Esophagus muscularis mucosa (tissue), 4 donors: Measurements from ENCODE around the gene ERBB4. TPM values are rescaled to one million over a fixed set of nuclear protein-coding genes. Genes with fewer than 3 reads are reported as not detected.

Experiments
- DNase-seq: peaks from one replicate; pipeline ENCODE4 v3.0.0-alpha.2; 2017; ENCODE audit errors: extremely low spot score
- H3K27ac ChIP-seq, 4 donors: fragments of 200-600 bp; sonication (generic); replicated peaks in 1 of 4; 1 replicate in 3 of 4; 2 replicates in 1 of 4; pipeline ENCODE4 v1.5.1; 2016 to 2019; ENCODE audit warnings: mild to moderate bottlenecking in 1 of 4
- H3K27me3 ChIP-seq, 4 donors: fragments of 200-600 bp; sonication (generic); one replicate each; pipeline versions ENCODE4 v1.5.1 to v1.6.0; 2016 to 2019
- H3K36me3 ChIP-seq, 4 donors: fragments of 200-600 bp; sonication (generic); one replicate each; pipeline ENCODE4 v1.5.1; 2016 to 2019
- H3K4me1 ChIP-seq, 4 donors: fragments of 200-600 bp; sonication (generic); one replicate each; pipeline ENCODE4 v1.5.1; 2016 to 2019
- H3K4me3 ChIP-seq, 4 donors: fragments of 200-600 bp; sonication (generic); 1 replicate in 2 of 4; 2 replicates in 2 of 4; pipeline ENCODE4 v1.5.1; 2016 to 2019; ENCODE audit warnings: mild to moderate bottlenecking in 4 of 4, moderate library complexity in 1 of 4
- H3K9me3 ChIP-seq, 4 donors: fragments of 200-600 bp; sonication (generic); 1 replicate in 3 of 4; 2 replicates in 1 of 4; pipeline ENCODE4 v1.5.1; 2016 to 2019
- EP300 ChIP-seq: sonication (generic); formaldehyde crosslinking; IDR thresholded peaks from one replicate; pipeline ENCODE4 v1.6.1; 2017; ENCODE audit warnings: antibody characterized with exemption
- POLR2A ChIP-seq: fragments of 450-650 bp; IDR thresholded peaks from one replicate; pipeline ENCODE4 v1.6.1; 2017; ENCODE audit warnings: antibody characterized with exemption, moderate library complexity, mild to moderate bottlenecking, low read depth
- POLR2AphosphoS5 ChIP-seq, 2 donors: sonication (generic); formaldehyde crosslinking; IDR thresholded peaks; one replicate each; pipeline ENCODE4 v1.6.1; 2017; ENCODE audit warnings: antibody characterized with exemption in 2 of 2
- WGBS: methylation state at CpG from one replicate; pipeline ENCODE4 v1.1.5; 2018; 5-methylcytosine and 5-hydroxymethylcytosine counted together
- intact Hi-C: fragments of 100-400 bp; cut with DNase I; formaldehyde crosslinking; loops from one replicate; pipeline ENCODE4 v1.15.1; 2023
- total RNA-seq, 4 donors: library from RNA; depleted of rRNA; stranded (reverse); fragments of >200 nt; gene quantifications; one replicate each; pipeline versions ENCODE4 v1.1.0 to v1.2.1, GENCODE V29; 2016
- TF ChIP-seq, protein P1 (sequence below), 3 experiments: fragments of 200-600 bp in 2 of 3; fragments of 450-650 bp in 1 of 3; sonication (generic) in 2 of 3; IDR thresholded peaks; one replicate each; pipeline ENCODE4 v1.5.1; 2017 to 2019; ENCODE audit warnings: antibody characterized with exemption in 3 of 3, mild to moderate bottlenecking in 2 of 3, moderate library complexity in 1 of 3

ERBB4 gene
- total RNA-seq, 4 donors from 2014 or later: under 0.01 to 0.19 (median 0.17) TPM

DNA sequence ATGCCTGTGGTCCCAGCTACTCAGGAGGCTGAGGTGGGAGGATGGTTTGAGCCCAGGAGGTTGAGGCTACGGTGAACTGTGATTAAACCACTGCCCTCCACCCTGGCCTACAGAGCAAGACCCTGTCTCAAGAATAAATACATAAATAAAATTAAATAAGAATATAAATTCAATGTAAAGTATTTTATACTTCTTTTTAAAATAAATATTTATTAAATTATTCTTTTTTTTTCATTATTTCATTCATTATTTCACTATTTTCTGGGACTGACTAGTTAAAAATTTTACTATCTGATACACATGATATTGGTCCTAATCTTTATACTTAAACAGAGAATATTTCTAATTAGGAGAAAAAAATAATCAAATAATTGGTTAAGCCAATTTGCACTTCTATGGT is 917.6 kb downstream of the ERBB4 start:
- TF ChIP-seq, protein P1, sequence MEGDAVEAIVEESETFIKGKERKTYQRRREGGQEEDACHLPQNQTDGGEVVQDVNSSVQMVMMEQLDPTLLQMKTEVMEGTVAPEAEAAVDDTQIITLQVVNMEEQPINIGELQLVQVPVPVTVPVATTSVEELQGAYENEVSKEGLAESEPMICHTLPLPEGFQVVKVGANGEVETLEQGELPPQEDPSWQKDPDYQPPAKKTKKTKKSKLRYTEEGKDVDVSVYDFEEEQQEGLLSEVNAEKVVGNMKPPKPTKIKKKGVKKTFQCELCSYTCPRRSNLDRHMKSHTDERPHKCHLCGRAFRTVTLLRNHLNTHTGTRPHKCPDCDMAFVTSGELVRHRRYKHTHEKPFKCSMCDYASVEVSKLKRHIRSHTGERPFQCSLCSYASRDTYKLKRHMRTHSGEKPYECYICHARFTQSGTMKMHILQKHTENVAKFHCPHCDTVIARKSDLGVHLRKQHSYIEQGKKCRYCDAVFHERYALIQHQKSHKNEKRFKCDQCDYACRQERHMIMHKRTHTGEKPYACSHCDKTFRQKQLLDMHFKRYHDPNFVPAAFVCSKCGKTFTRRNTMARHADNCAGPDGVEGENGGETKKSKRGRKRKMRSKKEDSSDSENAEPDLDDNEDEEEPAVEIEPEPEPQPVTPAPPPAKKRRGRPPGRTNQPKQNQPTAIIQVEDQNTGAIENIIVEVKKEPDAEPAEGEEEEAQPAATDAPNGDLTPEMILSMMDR (IDR thresholded peaks at IDR 0.05): no peak
- no peak for TF ChIP-seq EP300
- no peak for TF ChIP-seq POLR2A
- TF ChIP-seq POLR2AphosphoS5 (IDR thresholded peaks at IDR 0.05): no peak
- no peaks in the 10 kb centered on the region for H3K4me1 ChIP-seq
- H3K9me3 ChIP-seq: no peaks in the 10 kb centered on the region
- H3K4me3 ChIP-seq: no peak overlapping the region
- H3K36me3 ChIP-seq: no peaks in the 10 kb centered on the region
- intact Hi-C loops: no loop called here
- no peak overlapping the region for H3K27ac ChIP-seq
- DNase-seq: no peak
- 87% methylated on average over 1 of the region's 1 CpG for WGBS
- no peaks in the 10 kb centered on the region for H3K27me3 ChIP-seq

DNA sequence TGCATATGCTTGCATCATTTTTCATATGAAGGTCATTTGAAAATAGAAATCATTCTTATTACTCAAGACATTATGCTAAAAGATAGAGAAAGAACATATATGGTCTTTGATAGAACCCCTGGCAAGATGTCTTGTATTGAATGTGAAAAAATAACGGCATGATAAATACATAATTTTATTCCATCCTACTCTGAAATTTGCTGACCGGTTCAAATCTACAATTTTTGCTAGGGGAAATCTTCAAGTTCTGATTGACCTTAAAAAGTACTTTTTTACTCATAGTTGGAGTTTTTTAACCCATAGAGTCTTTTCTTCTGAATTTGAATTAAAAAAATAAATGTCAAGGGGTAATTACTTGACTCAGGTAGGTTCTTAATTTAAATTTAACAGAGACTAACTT is 920.8 kb downstream of the ERBB4 start:
- no peaks in the 10 kb centered on the region for H3K36me3 ChIP-seq
- no peak for DNase-seq
- no peaks in the 10 kb centered on the region for H3K9me3 ChIP-seq
- no peaks in the 10 kb centered on the region for H3K27me3 ChIP-seq
- H3K4me3 ChIP-seq: no peak overlapping the region
- 93% methylated on average over 2 of the region's 2 CpGs for WGBS
- H3K4me1 ChIP-seq: no peaks in the 10 kb centered on the region
- TF ChIP-seq POLR2AphosphoS5 (IDR thresholded peaks at IDR 0.05): no peak
- TF ChIP-seq, protein P1 (IDR thresholded peaks at IDR 0.05): no peak
- no peak for TF ChIP-seq EP300
- TF ChIP-seq POLR2A: no peak
- H3K27ac ChIP-seq: no peak overlapping the region
- intact Hi-C loops: no loop called here

DNA sequence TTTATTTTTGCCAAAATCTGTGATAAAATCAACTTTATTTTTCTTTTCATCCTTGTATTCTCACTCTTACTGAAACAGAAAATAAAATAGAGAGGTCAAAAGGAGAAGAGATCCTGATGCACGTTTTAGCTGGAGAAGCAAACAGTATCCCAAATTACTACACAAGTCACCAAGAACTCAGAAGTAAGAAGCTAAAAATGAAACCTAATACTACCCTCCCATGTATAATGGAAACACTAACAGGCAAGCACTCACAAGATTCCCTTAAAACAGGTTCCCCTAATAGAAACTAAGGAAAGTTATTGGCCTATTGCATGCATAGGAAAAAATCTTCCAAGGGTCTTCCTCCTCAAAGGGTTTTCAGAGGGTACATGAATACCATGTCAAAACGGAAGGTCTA is 927.0 kb downstream of the ERBB4 start:
- no peak for DNase-seq
- TF ChIP-seq EP300 (no peak), POLR2AphosphoS5 (IDR thresholded peaks at IDR 0.05) (no peak), POLR2A (no peak)
- TF ChIP-seq, protein P1 (IDR thresholded peaks at IDR 0.05): no peak
- intact Hi-C loops: no loop called here
- H3K4me1 ChIP-seq: no peaks in the 10 kb centered on the region
- no peaks in the 10 kb centered on the region for H3K9me3 ChIP-seq
- H3K27ac ChIP-seq: no peak overlapping the region
- H3K27me3 ChIP-seq: no peaks in the 10 kb centered on the region
- no peak overlapping the region for H3K4me3 ChIP-seq
- H3K36me3 ChIP-seq: no peaks in the 10 kb centered on the region
- WGBS: 74% methylated on average over 2 of the region's 2 CpGs

DNA sequence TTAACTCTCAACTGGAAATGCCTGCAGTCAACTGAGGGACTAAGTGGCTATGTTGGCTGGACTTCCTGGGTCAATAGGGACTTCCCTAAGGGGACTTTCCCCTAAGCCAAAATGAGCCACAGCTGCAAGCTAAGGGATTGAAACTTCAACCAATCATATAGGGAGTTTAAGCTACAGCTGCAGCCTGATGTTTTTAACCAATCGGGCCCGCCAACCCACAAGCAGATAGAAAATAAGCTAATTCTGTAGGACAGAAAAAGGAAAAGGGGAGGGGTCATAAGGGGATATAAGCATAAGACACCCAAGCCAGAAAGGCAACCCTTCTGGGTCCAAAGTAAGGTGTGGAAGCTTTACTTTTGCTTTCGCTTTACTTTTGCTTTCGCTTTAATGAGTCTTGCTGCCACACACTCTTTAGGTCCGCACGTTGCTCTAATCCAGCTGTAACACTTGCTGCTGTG is 927.5 kb downstream of the ERBB4 start:
- TF ChIP-seq EP300: no peak
- TF ChIP-seq POLR2A: no peak
- no peak for TF ChIP-seq POLR2AphosphoS5 (IDR thresholded peaks at IDR 0.05)
- TF ChIP-seq, protein P1 (IDR thresholded peaks at IDR 0.05): no peak
- H3K4me1 ChIP-seq: no peaks in the 10 kb centered on the region
- H3K36me3 ChIP-seq: no peaks in the 10 kb centered on the region
- no peaks in the 10 kb centered on the region for H3K9me3 ChIP-seq
- H3K27ac ChIP-seq: no peak overlapping the region
- 92% methylated on average over 6 of the region's 6 CpGs for WGBS
- intact Hi-C loops: no loop called here
- no peaks in the 10 kb centered on the region for H3K27me3 ChIP-seq
- H3K4me3 ChIP-seq: no peak overlapping the region
- DNase-seq: no peak

- H3K4me1 ChIP-seq: no peaks in the 10 kb centered on the region
- intact Hi-C loops: no loop called here
- H3K4me3 ChIP-seq: no peak overlapping the region
- no peaks in the 10 kb centered on the region for H3K27me3 ChIP-seq
- TF ChIP-seq POLR2A: no peak
- TF ChIP-seq EP300: no peak
- TF ChIP-seq, protein P1 (IDR thresholded peaks at IDR 0.05): no peak
- TF ChIP-seq POLR2AphosphoS5 (IDR thresholded peaks at IDR 0.05): no peak
- no peaks in the 10 kb centered on the region for H3K36me3 ChIP-seq
- H3K9me3 ChIP-seq: no peaks in the 10 kb centered on the region
- DNase-seq: no peak
- no peak overlapping the region for H3K27ac ChIP-seq
Observed at GRCh38 chr2:211609127-211609526, 929.5 kb downstream of the ERBB4 start.
